GM12892 (cell line): ENCODE measurements around the gene TTBK2.

Source experiments
- POLR2A ChIP-seq: IDR thresholded peaks from 2 replicates; pipeline ENCODE4 v1.6.1; 2011; ENCODE audit warnings: low read depth, low read length, control low read depth
- POLR2AphosphoS5 ChIP-seq: IDR thresholded peaks from 2 replicates; pipeline ENCODE4 v1.6.1; 2011; ENCODE audit warnings: low read depth, low read length, control low read depth
- TAF1 ChIP-seq: IDR thresholded peaks from 2 replicates; pipeline ENCODE4 v1.6.1; 2011; ENCODE audit warnings: low read depth, mild to moderate bottlenecking, control low read depth, low read length, borderline replicate concordance

DNA sequence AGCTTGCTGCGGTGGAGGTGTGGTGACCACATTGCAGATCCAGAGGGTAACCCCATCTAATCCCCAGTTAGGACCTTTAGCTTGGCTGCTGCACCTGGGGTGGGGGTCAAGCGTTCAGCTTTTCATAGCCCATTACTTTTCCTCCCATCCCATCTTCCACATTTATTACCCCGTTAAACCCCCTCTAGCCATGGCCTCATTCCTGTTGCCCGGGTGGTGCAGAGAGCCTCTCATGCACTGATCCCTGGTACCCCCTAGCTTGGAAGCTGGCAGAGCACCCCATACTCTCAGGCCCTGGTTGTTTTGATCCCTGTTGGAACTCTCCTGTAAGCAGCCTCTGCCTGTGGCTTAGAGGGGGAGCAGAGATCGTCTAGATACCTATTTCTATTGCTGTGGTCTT, 204.5 kb downstream of the TTBK2 start:
- no peak for TF ChIP-seq TAF1
- no peak for TF ChIP-seq POLR2A
- no peak for TF ChIP-seq POLR2AphosphoS5
